ENCODE data around the gene DDX51.

Gene DDX51

DNA sequence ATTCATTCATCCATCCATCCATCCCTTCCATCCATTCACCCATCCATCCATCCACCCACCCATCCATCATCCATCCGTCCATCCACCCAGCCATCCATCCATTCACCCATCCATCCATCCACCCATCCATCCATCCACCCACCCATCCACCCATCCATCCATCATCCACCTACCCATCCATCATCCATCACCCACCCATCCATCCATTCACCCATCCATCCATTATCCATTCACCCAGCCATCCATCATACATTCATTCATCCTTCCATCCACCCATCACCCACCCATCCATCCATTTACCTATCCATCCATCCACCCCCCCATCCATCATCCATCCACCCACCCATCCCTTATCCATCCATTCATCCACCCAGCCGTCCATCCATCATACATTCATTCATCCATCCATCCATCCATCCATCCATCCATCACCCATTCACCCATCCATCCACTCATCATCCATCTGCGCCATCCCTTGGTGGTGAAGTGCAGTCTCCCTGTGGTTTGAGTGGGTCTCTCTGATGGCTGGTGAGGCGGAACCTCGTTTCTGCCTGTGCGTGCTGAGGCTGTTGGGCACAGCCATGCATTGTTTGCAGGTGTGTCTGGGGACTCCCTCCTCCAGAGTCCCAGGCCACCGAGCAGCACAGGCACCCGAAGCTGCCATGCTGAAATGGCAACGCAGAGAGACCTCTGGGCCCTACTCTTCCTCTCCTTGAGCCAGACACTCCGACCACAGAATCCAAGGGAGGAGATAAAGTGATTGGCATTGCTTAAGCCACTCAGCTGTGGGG lies 22.9 kb upstream of the DDX51 start:
- DNase-seq: no peak

DNA sequence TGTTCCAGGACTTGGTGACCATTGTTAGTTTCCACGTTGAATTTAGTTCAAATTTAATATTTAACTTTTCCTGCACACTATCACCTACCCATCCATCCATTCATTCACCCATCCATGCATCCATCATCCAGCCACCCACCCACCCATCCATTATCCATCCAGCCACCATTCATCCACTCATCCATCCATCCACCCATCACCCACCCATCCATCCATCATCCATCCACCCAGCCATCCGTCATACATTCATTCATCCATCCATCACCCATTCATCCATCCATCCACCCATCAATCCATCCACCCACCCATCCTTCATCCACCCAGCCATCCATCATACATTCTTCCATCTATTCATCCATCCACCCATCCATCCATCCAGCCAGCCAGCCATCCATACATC lies 22.0 kb upstream of the DDX51 start:
- no peak for DNase-seq

DNA sequence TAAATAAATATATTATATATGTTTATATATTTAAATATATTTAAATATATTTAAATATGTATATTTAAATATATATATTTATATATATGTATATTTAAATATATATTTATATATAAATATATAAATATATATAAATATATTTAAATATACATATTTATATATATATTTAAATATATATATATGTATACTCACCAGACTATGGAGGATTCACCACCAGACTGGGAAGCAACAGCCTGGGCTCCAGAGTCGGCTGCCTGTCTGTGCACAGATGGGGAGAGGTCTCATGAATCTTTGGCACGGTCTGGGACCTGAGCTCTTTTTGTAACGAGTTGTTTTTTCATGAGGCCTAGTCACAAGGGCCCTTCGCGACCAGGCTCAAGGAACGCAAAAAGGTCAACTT lies 21.5 kb upstream of the DDX51 start:
- DNase-seq: no peak

DNA sequence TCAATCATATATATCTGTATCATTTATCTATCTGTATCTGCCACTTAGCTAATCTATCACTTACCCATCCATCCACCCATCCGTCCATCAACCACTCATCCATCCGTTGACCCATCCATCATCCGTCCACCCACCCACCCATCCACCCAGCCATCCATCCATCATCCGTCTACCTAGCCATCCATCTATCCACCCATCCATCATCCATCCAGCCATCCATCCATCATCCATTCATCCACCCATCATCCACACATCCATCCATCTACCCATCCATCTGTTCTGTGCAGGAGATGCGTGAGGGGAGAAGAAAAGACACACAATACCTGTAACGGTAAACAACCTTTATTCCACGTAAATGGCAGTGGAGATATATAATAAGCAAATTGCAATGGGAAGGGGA lies 20.3 kb upstream of the DDX51 start:
- no peak for DNase-seq

DNA sequence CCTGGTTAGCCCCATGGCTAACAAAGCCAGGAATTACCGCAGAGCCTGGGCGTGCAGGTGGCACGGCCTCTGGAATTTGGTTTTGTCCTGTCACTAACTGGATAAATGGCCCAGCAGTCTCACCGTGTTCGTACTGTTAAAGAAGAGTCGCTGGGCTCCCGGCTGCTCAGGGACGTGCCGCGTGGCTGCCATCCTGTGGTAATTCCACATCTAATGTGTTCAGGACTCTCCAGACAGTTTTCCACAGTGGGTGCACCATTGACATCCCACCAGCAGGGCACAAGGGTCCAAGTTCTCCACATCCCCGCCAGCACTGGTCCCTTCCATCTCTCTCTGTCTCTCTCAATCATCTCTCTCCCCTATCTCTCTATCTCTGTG lies 19.8 kb upstream of the DDX51 start:
- DNase-seq: no peak

DNA sequence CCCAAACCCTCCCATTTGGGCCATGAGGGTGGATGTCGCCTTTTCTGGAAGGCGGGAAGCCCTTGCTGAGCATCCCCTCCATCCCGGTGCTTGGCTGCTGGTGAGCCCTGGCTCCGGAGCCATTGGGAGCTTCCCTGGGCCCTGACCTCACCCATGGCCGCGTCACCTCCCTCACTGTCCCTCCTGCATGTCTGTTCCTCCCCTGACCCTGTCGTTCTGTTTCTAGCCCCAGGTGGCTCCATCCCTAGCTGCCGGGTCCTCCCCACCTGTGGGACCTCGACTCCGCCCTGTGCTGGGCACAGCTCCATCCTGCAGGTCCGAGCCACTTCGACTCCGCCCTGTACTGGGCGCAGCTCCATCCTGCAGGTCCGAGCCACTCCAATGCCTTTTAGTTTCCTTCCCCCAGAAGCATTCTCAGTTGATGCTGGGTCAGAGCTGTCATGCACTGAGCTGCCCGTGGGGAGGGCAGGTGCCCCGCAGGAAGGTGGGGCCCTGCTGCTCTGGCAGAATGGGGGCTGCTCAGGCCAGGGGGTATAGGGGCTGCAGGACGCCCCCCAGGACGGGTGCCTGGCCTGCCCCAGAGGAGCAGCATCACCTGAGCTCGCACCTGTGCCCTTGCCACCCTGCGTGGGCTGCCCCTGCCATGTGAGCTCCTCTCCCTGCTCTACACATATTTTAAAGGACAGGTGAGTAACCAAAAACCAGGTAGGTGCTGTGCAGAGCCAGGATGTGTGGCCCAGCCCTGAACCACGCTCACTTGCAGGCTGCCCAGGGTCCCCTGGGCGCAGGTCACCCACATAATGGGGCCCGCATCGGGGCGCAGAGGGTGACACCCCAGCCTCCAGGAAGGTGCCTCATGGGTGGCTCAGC lies 19.2 kb upstream of the DDX51 start:
- DNase-seq: no peak

DNA sequence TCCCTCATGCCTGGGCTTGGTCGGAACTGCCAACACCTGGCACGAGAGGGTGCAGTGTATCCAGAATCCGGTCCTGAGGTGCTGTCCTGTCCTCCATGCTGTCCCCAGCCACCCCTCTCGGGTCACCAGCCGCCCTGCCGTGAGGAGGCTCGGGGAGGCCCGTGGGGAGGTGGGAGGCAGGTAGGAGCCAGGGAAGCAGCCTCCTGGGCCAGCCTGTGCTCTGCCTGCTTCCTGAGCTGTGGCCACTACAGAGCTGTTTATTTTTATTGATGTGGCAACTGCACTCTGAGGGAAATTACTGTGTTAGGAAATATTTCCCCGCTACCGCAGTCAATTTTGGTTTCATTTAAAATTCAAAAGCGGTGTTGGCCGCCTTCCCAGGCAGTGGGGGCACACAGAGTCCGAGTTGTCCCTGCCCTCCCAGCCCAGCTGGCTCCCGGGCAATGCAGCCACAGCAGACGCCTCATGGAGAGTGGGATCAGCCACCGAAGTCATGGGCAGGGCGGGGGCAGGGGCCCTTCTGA lies 18.5 kb upstream of the DDX51 start:
- no peak for DNase-seq

DNA sequence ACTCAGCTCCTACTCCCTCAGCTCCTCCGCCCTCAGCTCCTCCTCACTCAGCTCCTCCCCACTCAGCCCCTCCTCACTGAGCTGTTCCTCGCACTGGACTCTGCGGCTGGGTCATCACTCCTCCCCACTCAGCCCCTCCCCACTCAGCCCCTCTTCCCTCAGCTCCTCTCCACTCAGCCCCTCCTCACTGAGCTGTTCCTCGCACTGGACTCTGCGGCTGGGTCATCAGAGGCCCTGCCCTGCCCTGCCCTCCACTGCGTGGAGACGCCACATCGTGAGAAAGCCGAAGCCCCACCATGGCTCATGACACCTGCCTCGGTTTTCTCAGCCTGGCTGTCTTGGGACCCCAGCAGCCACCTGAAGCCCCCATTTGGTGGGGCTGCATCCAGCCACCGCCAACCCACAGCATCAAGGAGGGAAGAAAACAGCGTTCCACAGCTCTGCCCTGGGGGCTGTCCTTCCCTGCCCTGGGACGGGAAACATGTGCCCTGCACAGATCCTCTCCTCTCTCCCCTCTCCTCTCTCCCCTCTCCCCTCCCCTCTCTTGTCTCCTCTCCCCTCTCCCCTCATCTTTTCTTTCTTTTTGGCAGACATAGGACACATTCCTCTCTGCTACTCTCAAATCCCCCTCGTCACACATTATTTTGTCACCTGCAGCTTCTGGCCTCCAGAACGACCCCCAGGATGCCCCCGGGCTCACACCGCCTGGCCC lies 17.8 kb upstream of the DDX51 start:
- no peak for DNase-seq

DNA sequence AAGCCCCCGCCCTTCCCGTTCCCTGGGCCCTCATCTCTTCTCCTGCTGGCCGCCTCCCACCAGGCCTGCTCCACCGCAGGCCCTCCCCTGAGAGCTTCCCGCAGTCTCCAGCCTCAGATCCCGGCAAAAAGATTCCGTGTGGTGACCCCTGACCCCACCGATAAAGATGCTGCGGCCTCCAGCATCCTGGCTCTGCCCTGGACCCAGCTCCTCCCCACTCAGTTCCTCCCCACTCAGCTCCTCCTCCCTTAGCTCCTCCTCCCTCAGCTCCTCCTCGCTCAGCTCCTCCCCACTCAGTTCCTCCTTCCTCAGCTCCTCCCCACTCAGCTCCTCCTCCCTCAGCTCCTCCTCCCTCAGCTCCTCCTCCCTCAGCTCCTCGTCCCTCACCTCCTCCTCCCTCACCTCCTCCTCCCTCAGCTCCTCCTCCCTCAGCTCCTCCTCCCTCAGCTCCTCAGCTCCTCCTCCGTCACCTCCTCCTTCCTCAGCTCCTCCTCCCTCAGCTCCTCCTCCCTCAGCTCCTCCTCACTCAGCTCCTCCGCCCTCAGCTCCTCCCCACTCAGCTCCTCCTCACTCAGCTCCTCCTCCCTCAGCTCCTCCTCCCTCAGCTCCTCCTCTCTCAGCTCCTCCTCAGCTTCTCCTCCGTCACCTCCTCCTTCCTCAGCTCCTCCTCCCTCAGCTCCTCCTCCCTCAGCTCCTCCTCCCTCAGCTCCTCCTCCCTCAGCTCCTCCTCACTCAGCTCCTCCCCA lies 17.1 kb upstream of the DDX51 start:
- DNase-seq: no peak

DNA sequence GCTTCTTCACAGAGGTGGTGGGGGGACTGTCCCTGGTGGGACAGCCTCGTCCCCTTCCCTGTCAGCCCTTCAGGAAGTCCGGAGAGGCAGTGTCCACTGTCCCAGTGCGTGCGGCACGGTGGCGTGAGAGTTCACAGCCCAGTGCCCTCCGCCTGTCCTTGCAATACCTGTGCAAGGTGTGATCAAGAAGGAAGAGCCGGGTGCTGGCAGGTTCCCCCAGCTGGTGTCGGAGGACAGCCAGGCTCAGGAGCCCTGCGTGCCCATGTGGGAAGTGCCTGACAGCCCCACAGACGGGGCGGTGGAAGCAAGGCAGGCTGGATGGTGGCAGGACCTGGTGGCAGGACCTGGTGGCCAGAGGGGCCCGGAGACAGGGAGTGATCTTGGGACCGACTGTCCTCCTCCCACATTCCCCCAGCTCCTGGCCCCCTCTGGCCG lies 16.5 kb upstream of the DDX51 start:
- no peak for DNase-seq

DNA sequence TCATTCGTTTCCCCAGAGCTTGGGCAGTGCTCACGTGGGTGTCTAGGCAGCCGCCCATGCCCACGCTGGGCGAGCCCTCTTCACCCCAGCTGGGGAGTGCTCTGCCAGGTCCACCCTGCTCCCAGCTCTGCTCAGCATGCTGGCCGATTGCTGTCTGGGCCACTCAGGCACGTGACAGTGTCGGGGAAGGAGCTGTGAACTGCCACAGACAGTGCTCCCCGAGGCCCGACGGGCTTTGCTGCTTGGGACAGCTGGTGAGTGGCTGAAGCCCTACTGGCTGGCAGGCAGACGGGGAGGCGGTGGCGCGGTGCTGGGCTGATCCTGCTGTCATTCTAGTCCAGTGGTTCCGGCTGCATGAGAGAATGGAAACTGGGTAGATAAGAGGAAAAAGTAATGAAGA lies 15.9 kb upstream of the DDX51 start:
- no peak for DNase-seq

DNA sequence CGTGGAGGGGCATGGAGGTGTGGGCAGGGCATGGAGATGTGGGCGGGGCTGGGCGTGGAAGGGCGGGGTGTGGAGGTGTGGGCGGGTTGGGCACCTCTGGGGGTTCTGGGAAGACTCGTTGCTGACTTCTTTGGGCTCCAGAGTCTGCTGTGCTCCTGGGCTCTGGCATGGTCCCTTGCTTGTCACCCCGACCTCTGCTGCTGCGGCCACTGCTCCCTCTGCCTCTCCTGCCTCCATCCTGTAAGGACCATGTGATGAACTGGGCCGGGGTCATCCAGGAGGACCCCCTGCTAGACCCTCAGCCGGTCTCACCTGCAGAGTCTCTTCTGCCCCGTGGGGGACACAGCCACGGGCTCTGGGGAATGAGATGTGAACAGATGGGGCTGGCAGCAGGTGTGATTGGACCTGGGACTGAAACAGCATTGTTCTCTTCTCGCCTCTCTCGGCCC lies 15.5 kb upstream of the DDX51 start:
- no peak for DNase-seq

DNA sequence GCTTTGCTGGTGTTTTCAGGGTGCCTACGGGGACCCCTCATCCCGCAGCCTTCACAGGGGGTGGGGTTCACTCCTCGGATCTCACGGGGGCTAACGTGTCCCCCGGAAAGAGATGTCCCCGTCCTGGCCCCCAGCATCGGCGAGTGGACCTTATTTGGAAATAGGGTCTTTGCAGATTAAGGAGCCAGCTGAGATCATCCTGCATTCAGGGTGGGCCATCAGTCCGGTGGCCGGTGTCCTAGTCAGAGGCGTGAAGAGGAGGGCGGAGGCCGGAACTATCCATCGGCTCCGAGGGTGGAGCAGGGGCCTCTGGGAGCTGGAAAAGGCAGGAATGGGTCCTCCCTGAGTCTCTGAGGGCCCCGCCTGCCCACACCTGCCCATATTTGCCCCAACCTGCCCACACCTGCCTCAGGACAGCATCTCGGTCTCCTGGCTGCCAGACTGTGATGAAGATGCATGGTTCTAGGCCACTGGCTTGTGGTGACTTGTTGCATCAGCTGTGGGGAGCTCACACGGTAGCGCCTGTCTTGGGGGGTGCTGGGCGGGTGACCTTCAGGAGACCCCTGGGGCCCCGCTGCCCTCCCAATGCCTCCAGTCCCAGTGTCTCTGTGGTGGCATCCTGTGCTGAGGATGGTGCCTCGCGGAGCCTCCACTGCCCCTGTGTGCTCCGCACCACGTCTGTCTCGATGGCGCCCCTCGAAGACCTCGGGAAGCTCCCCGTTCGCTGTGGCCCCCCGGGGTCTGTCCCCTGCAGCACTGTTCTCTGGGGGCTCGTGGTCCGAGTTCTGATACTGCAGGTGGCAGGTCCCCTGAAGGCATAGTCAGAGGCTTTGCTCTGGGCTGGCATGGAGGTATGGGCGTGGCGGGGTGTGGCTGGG lies 14.8 kb upstream of the DDX51 start:
- no peak for DNase-seq

DNA sequence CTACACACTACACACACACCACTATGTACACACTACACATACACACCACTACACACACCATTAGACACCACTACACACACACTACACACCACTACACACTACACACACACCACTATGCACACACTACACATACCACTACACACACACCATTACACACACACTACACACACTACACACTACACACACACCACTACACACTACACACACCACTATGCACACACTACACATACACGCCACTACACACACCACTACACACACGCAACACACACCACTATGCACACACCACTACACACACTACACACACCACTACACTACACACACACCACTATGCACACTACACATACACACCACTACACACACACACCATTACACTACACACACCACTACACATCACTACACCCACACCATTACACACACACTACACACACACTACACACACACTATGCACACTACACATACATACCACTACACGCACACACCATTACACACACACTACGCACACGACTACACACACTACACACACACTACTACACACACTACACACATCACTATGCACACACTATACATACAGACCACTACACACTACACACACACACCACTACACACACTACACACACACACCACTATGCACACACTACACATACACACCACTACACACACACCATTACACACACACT lies 13.8 kb upstream of the DDX51 start:
- DNase-seq: no peak

DNA sequence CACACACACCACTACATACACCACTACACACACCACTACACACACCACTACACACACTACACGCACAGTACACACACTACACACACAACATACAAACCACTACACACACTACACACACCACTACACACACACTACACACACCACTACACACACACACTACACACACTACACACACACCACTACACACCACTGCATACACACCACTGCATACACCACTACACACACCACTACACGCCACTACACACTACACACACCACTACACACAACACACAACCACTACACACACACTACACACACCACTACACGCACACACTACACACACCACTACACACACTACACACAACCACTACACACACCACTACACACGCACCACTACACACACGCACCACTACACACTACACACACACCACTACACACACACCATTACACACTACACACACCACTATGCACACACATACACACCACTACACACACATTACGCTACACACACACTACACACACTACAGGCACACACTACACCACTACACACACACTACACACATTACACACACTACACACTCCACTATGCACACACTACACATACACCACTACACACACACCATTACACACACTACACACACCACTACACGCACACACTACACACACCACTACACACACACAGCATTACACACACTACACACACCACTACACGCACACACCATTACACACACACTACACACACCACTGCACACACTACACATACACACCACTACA lies 12.6 kb upstream of the DDX51 start:
- no peak for DNase-seq

DNA sequence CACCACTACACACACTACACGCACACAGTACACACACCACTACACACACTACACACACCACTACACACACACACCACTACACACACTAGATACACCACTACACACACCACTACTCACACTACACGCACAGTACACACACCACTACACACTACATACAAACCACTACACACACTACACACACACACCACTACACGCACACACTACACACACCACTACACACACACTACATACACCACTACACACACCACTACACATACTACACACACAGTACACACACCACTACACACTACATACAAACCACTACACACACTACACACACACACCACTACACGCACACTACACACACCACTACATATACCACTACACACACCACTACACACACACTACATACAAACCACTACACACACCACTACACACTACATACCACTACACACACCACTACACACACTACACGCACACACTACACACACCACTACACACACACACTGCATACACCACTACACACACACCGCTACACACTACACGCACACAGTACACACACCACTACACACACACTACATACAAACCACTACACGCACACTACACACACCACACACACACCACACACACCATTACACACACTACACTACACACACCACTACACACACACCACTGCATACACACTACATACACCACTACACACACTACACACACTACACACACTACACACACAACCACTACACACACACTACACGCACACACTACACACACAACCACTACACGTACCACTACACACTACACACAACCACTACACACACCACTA lies 11.9 kb upstream of the DDX51 start:
- no peak for DNase-seq

DNA sequence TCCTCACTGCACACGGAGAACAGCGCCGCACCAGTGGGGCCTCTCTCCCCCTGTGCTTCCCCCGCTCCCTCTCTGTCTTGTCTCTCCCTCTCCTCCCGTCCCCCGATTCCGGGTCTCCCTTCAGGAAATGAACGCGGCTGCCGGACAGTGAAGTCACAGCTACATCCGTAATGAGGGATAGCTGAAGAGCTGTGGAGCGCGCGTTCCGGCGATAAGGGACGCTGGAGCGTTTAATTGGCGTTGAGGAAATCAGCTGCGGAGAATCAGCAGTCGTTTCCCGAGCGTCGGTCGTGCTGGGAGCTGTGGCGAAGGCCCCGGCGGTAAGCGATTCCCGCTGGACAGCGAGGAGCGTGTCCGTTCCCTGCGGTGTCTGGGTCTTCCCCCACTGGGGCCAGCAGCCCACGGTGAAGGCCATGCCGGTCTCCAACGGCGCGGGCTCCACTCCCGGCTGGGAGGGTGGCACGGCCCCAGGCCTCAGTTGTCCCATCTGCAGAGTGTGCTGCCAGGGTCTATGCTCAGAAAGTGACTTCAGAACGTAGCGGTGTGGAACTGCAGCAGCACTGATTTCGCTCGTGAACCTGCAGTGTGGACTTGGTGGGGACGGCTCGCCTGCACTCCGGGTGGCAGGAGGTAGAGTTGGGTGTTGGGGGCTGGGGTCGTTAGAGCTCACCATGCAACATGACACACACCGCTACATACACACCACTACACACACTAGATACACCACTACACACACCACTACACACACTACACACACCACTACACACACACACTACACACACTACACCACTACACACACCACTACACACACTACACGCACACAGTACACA lies 11.0 kb upstream of the DDX51 start:
- DNase-seq: no peak

DNA sequence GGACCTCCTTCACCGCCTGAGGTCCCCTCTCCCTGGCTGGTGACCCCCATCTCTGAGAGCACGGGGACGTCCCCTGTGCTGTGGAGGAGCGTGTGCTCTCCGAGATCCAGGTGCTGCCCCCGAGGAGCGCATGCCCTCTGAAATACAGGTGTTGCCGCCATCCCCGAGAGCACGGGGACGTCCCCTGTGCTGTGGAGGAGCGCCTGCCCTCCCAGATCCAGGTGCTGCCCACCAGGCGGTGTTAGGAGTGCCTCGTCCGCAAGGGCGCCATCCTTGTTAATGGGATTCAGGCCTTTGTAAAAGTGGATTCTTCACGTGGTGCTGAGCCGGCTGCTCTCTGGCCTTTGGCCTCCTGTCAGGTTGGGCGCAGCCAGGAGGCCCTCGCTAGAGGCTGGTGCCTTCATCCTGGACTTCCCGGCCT lies 10.2 kb upstream of the DDX51 start:
- no peak for DNase-seq

Measured in NCI-H526 treated with DMSO at 0.1 percent for 48 hours (cell line).